HepG2 (cell line): ENCODE measurements around the gene CPNE1. TPM values are rescaled to one million over a fixed set of nuclear protein-coding genes. Genes with fewer than 3 reads are reported as not detected.

Source experiments
- ATAD3A ChIP-seq: sonication (generic); formaldehyde crosslinking; IDR thresholded peaks from 2 replicates; pipeline ENCODE4 v1.4.0; 2020; ENCODE audit warnings: missing genetic modification reagents
- FLYWCH1 ChIP-seq: sonication (generic); formaldehyde crosslinking; IDR thresholded peaks from 2 replicates; pipeline ENCODE4 v1.8.1; 2023; ENCODE audit warnings: mild to moderate bottlenecking, missing genetic modification reagents
- FOXK2 ChIP-seq: fragments of 450-650 bp; IDR thresholded peaks from 2 replicates; pipeline ENCODE4 v1.6.1; 2016
- HDAC1 ChIP-seq: sonication (generic); formaldehyde crosslinking; IDR thresholded peaks from 2 replicates; pipeline ENCODE4 v1.5.1; 2020; ENCODE audit warnings: mild to moderate bottlenecking, missing genetic modification reagents
- HOXD1 ChIP-seq: sonication (generic); formaldehyde crosslinking; IDR thresholded peaks from 2 replicates; pipeline ENCODE4 v1.5.0; 2020; ENCODE audit warnings: missing genetic modification reagents
- KDM6A ChIP-seq: IDR thresholded peaks from 2 replicates; pipeline ENCODE4 v1.6.1; 2016; ENCODE audit warnings: low read depth
- MZF1 ChIP-seq: sonication (generic); formaldehyde crosslinking; IDR thresholded peaks from 2 replicates; pipeline ENCODE4 v1.8.1; 2023; ENCODE audit warnings: mild to moderate bottlenecking, missing genetic modification reagents, borderline replicate concordance
- NFKBIZ ChIP-seq: IDR thresholded peaks from 2 replicates; pipeline ENCODE4 v1.6.1; 2018; ENCODE audit warnings: missing genetic modification reagents, missing compliant biosample characterization
- NR0B2 ChIP-seq: sonication (generic); formaldehyde crosslinking; IDR thresholded peaks from 2 replicates; pipeline ENCODE4 v1.4.0; 2020; ENCODE audit warnings: mild to moderate bottlenecking, missing genetic modification reagents
- NR3C1 ChIP-seq: sonication (generic); formaldehyde crosslinking; IDR thresholded peaks from 2 replicates; pipeline ENCODE4 v1.4.0; 2020; ENCODE audit warnings: missing genetic modification reagents
- PAXIP1 ChIP-seq: sonication (generic); formaldehyde crosslinking; conservative IDR thresholded peaks from 2 replicates; pipeline ENCODE4 v1.4.0; 2020; ENCODE audit warnings: mild to moderate bottlenecking, missing genetic modification reagents, moderate library complexity
- PPARG ChIP-seq: conservative IDR thresholded peaks from 2 replicates; pipeline ENCODE4 v1.6.1; 2016; ENCODE audit warnings: missing biosample characterization, missing genetic modification reagents
- RBM22 ChIP-seq: fragments of 200-400 bp; formaldehyde crosslinking; optimal IDR thresholded peaks from 2 replicates; pipeline ENCODE3; 2017; ENCODE audit warnings: mild to moderate bottlenecking, low read length, moderate library complexity
- RFXANK ChIP-seq: IDR thresholded peaks from 2 replicates; pipeline ENCODE4 v1.6.1; 2016
- SIX1 ChIP-seq: sonication (generic); formaldehyde crosslinking; IDR thresholded peaks from 2 replicates; pipeline ENCODE4 v1.4.0; 2020; ENCODE audit warnings: missing genetic modification reagents, borderline replicate concordance
- THAP11 ChIP-seq: IDR thresholded peaks from 2 replicates; pipeline ENCODE4 v1.6.1; 2016; ENCODE audit warnings: missing biosample characterization, missing genetic modification reagents
- ZBTB20 ChIP-seq: sonication (generic); formaldehyde crosslinking; IDR thresholded peaks from 2 replicates; pipeline ENCODE4 v1.8.1; 2023; ENCODE audit warnings: missing genetic modification reagents, low read depth, mild to moderate bottlenecking, borderline replicate concordance
- ZBTB42 ChIP-seq: sonication (generic); formaldehyde crosslinking; IDR thresholded peaks from 2 replicates; pipeline ENCODE4 v1.5.0; 2020; ENCODE audit warnings: mild to moderate bottlenecking, missing genetic modification reagents
- ZNF317 ChIP-seq: sonication (generic); formaldehyde crosslinking; IDR thresholded peaks from 2 replicates; pipeline ENCODE4 v1.5.0; 2020; ENCODE audit warnings: mild to moderate bottlenecking, missing genetic modification reagents
- ZNF563 ChIP-seq: sonication (generic); formaldehyde crosslinking; IDR thresholded peaks from 2 replicates; pipeline ENCODE4 v1.8.0; 2022; ENCODE audit warnings: mild to moderate bottlenecking, moderate library complexity, missing genetic modification reagents
- ZNF629 ChIP-seq: sonication (generic); formaldehyde crosslinking; conservative IDR thresholded peaks from 2 replicates; pipeline ENCODE4 v1.5.0; 2020; ENCODE audit warnings: missing genetic modification reagents
- ZNF639 ChIP-seq: conservative IDR thresholded peaks from 2 replicates; pipeline ENCODE4 v1.6.1; 2018; ENCODE audit warnings: missing genetic modification reagents
- ZNF709 ChIP-seq: sonication (generic); formaldehyde crosslinking; IDR thresholded peaks from 2 replicates; pipeline ENCODE4 v1.5.0; 2020; ENCODE audit warnings: mild to moderate bottlenecking, missing genetic modification reagents
- ZNF746 ChIP-seq: sonication (generic); formaldehyde crosslinking; IDR thresholded peaks from 2 replicates; pipeline ENCODE4 v1.8.0; 2022; ENCODE audit warnings: mild to moderate bottlenecking, missing genetic modification reagents
- ZNF772 ChIP-seq: sonication (generic); formaldehyde crosslinking; IDR thresholded peaks from 2 replicates; pipeline ENCODE4 v1.5.0; 2020; ENCODE audit warnings: mild to moderate bottlenecking, missing genetic modification reagents
- polyA plus RNA-seq, 8 experiments: library from polyadenylated mRNA; depleted of rRNA in 3 of 8; stranded (reverse) in 7 of 8; unstranded in 1 of 8; fragments of >200 nt; fragmentation: Illumina TruSeq in 4 of 8; extraction: Trizol in 4 of 8; gene quantifications; 2 replicates each; pipeline versions ENCODE4 v1.2.1 to v1.2.3, GENCODE V29; 2011 to 2016; ENCODE audit warnings: low read depth in 4 of 8, missing spikeins in 1 of 8, mixed read lengths in 1 of 8; ENCODE audit not compliant: insufficient read depth in 1 of 8
- total RNA-seq, 5 experiments: library from RNA; depleted of rRNA; stranded (reverse); fragments of >200 nt; fragmentation: Illumina TruSeq; extraction: Trizol; gene quantifications; 2 replicates each; pipeline ENCODE4 v1.2.3, GENCODE V29; 2016; ENCODE audit warnings: low read depth in 1 of 5

Gene CPNE1
- total and polyA plus RNA-seq, 2 of the 13 experiments (the other 11 are each of a cell fraction or from before 2014, with no cell fraction given), result 408 to 431 TPM

GRCh38 chr20:35702051-35702823 is 37.5 kb upstream of the CPNE1 start (continued):
- TF ChIP-seq ZBTB42 (no peak), ZNF709 (CRISPR knock-in tag) (no peak), THAP11 (CRISPR knock-in tag) (no peak), ZNF639 (CRISPR knock-in tag) (no peak), PPARG (CRISPR knock-in tag) (no peak), ZNF317 (no peak), ZNF772 (no peak), ATAD3A (CRISPR knock-in tag) (no peak), HOXD1 (CRISPR knock-in tag) (no peak), RFXANK (CRISPR knock-in tag) (no peak), KDM6A (CRISPR knock-in tag) (no peak), ZNF563 (no peak), ZNF746 (CRISPR knock-in tag) (no peak), FOXK2 (no peak), ZNF629 (CRISPR knock-in tag) (no peak), NFKBIZ (CRISPR knock-in tag) (peak; percentile 12; the same call in 1 of the 2 replicates), PAXIP1 (CRISPR knock-in tag) (no peak), RBM22 (peak; percentile 98), FLYWCH1 (CRISPR knock-in tag) (0 out of 2 replicates have a peak, but pooled peaks have one; percentile 63), ZBTB20 (CRISPR knock-in tag) (0 out of 2 replicates have a peak, but pooled peaks have one; percentile 54), SIX1 (CRISPR knock-in tag) (no peak), NR0B2 (CRISPR knock-in tag) (no peak), HDAC1 (no peak), NR3C1 (CRISPR knock-in tag) (no peak), MZF1 (CRISPR knock-in tag) (no peak)
